Measurements from ENCODE around the gene NSF.
"Not testable (repeated sequence)": the region's sequence is repeated elsewhere in the genome, so short reads cannot be mapped to it uniquely, and the experiment has no call there.

Gene NSF

DNA sequence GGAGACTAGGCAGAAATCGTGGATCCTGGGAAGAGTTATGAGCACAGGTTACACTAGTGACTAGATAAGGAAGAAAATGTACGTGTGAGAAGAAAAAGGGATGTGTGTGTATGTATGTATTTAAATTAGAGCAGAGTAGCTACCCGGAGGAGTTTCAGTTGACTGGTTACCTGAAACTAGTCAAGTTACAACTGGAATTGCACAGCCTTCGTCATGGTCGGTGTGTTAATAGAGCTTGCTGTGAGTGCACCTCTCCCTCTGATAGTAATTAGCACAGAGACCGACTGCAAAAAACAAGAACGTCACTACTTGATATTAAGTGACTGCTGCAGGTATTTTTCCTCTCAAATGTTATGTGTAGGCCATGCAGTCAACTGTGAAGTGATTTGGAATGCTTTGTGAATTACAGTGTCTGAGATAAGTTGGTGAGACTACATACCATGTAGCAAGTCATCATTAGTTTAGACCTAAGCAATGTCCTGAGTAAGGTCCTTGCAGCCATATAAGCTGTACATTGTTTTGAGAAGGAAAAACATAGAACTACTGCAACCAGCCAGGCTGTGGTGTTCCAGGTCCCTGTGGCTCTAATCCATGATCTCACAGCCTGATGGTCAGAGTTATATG lies 132.3 kb downstream of the NSF start:
- DNase-seq = no peak

DNA sequence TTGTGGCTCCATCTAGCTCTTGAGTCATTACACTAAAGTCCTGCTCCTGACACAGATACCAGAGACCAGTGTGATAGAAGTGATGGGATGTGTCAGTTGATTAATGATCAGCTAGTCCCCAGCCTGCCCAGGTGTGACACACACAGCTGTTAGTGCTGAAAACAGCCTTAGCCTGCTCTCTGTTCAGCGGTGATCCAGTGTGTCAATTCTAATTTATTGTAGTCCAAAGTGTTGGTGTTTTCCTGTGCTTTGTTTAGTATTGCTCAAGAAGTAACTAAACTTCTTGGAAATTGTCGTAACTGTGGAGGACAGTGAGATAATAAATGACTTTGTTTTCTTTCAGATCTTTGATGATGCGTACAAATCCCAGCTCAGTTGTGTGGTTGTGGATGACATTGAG lies 135.7 kb downstream of the NSF start:
- DNase-seq = no peak

DNA sequence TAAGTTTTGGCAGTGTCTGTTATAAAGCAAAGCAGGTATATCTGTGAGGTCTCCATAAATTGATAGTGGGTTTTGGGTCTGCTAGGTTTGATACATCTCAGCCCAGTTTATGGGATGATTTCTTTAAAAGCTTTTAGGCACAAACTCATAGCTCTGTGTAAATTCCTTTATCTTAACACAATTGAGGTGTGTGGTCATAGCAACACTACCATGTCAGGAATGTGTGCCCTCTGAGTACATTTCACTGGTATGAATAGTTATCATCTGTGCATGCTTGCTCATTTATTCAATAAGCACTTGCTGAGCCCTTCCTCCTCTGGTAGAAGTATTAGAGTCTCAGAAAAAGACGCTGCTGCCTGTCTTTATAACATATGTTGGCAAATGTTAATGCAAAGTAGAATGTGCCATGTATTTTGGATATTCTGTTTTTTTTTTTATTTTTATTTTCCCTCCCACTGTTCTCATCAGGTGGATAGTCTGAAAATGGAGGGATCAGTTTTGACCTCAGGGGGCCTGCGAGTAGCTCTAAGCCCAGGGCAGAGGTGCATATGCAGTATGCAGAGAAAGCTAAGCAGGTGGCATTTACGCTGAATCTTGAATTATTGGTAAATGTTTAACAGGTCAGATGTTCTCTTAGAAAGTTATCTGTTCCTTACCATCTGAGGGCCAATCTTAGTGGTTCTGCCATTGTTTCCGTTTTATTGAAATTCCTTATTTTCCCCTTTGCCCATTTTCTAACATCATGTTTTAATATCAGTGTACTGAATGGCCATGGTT lies 137.3 kb downstream of the NSF start:
- DNase-seq = no peak

DNA sequence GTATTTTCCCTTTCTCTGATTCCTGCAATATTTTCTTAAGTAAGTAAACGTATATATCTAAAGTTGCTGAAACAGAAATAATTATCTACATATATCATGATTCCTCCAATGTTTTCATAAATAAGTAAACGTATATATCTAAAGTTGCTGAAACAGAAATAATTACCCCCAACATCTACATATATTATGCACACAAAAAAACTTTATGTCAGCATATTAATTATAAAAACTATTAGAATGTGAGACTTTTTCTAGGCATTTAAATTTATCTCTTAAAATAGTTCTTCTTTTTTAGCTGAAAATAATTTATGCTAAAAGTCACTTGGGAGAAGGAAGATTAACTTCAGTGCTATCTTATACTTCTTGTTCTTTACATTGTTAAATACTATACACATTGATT lies 139.6 kb downstream of the NSF start:
- no peak for DNase-seq

DNA sequence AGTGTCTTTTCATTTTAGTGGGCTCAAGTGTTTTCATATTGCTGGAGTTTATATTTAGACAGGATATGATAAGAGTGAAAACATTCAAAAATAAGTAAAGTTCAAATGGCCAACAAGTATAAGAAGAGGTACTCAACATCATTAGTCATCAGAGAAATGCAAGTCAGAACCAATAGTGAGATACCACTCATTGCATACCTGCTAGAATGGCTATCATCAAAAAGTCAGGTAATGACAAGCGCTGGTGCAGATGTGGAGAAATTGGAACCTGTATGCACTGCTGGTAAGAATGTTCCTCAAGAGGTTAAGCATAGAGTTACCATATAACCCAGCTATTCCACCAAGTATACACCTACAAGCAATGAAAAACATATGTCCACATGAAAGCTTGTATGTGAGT lies 140.2 kb downstream of the NSF start:
- no peak for DNase-seq

DNA sequence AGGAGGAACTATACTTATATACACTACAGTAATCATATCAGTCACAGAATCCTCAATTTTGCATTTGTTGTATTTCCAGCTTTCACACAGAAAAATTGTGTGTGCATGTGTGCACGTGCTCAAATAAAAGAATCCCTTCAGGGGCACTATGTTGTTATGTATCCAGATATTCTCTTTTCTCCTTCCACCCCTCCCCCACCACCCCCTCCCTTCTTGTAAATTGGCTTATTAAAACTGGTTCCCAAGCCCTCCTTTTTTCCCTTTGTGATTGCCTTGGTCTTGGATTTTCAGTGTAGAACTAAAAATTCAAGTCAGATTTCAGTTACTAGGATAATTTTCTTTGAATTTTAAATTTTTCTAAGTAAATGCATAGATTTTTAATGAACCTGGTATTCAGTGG lies 141.7 kb downstream of the NSF start:
- no peak for DNase-seq

DNA sequence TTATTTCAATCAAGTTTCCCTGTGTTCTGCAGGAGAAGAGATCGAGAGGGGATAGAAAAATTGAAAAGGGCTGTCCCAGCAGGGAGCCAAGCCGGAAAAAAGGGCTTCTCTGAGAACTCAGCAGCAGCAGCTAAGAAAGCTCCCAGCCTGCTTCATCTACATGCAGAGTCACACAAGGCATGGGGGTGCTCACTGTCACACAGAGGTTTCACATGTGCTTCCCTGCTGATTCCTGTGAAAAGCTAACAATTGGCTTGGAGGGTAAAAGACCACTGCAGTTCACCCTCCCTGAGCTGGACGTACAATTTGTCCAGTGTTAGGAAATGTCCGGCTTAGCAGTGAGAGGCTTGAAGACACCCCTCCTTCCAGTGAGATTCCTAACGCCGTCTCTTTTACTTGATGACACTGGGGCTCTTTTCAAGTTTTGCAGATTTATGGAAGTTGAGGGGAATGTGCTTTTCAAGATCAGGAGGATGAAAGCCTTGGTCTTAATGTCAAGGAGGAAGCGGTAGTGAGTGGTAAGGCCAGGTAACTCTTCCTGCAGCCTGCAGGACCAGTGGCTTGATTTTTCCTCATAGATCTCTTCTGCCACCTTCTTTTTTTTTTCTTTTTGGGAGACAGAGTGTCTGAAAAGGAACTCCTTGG lies 142.4 kb downstream of the NSF start:
- DNase-seq = no peak

DNA sequence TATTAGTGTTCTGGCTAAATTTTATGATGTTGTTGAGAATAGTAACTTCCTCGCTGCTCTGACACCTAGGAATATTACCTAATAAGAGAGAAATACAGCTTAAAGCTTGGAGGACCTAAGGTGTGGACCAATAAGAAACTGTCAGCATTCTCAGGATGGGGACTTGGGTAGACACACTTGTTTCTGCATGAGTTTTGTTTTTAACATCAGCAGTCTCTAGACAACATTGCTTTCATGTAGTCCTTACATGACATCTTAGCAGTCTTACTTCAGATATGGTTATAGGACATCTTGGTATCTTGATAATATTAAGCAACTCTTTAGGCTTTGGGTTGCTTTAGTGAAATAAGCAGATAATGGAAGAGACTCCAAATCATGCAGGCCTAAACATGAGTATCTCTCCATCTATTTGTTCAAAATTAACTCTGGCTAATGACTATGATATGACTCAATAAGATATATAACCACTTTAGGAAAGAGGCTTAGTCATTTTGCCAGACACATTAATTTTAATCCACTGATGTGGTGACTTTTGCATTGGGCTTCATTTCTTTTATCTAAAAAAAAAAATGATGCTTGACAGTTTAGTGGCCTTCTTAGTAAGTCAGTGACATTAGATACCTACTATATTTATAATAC lies 143.5 kb downstream of the NSF start:
- DNase-seq = no peak

DNA sequence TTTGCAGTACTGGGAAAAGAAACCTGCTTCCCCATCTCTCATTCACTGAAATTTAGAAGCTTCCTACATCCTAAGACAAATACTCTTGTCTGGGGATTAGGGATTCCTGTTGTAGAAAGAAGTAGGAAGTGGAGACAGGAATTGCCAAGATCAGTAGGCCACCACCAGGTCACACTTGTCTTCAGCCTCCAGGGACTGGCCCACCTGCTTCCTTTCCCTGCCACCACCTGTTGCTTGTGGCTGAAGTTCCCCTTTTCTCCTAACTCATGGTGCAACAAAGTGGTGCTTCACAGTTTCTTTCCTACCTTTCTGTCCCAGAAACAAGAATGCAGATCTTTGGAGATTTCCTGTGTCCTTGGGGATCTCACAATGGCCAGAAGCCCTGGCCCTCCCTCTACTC lies 145.6 kb downstream of the NSF start:
- peak in 1 of 2 donors; percentile 46 for DNase-seq

DNA sequence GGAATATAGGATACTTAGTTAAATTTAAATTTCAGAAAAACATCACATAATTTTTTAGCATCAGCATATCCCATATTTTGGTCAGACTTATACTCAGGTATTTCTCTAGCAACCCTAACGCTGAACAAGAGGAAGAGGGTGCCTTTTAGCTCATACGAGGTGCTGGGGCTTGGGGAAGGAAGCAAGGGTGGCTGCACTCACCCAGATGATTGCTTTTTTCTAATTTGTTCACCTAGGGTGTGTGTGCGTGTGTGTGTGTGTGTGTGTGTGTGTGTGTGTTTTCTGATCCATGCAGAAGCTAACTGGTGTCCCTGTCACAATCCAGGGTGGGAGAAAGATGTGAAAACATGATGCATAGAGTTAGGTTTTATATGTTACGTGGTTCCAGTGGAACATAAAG lies 146.9 kb downstream of the NSF start:
- peak in 1 of 2 donors; percentile 20 for DNase-seq

DNA sequence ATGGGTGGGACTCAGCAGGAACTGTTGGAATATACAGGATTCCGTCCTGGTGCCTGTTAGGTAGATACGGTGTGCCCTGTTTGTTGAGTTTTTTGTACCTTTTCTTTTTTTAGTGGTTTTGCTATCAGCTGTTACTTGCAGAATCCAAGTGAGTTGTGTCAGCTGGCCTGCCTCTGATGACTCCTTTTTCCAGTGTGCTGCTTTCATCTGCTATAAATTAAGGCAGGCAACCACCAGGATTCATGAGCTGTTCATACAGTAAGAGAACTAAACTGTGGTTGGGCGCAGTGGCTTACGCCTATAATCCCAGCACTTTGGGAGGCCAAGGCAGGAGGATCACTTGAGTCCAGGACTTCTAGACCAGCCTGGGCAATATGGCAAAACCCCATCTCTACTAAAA lies 148.1 kb downstream of the NSF start:
- no peak for DNase-seq

DNA sequence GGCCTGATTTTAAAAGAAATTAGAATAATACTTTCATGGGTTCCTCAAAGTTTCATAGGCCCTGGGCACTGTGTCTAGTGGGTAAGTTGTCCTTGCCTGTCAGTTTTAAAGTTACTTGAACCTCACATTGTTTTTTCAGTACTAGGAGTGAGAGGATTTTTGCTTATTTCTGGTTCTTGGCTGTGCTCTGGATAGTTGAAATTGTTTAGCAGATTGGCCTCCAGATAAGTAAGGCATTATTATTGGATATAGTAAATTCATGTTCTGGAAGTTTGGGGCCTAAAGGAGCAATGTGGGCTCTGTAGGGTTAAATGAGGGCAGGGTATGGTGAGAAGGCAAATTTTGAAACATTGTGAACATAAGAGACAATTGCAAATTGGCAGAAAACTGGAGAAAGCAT lies 149.5 kb downstream of the NSF start:
- no peak for DNase-seq

DNA sequence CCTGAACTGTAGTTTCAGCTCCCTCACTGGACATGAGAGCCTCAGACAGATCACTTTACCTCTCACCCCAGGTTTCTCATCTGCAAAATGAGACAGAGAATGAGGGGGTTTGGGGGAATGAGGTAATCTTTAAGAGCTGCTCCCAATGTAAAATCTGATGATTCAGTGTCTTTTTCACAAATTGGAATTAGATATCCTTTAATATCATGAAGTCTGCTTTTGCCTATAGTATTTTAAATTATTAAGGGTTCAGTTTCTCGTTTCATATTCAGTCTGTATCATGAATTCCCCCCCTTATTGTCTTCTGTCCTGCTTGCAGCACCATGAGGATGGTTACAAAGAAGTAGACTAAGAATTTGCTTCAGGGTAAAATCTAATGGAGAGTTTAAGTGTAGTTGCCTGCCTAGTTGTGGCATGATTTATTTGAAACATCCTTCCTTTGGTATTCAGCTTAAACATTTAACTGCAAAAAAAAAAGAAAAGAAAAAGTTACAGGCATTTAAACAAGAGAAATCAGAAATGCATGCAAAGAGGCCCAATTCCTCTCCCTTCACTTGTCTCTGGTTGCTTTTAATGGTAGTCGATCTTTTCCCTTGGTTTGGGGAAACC lies 150.8 kb downstream of the NSF start:
- DNase-seq = no peak

DNA sequence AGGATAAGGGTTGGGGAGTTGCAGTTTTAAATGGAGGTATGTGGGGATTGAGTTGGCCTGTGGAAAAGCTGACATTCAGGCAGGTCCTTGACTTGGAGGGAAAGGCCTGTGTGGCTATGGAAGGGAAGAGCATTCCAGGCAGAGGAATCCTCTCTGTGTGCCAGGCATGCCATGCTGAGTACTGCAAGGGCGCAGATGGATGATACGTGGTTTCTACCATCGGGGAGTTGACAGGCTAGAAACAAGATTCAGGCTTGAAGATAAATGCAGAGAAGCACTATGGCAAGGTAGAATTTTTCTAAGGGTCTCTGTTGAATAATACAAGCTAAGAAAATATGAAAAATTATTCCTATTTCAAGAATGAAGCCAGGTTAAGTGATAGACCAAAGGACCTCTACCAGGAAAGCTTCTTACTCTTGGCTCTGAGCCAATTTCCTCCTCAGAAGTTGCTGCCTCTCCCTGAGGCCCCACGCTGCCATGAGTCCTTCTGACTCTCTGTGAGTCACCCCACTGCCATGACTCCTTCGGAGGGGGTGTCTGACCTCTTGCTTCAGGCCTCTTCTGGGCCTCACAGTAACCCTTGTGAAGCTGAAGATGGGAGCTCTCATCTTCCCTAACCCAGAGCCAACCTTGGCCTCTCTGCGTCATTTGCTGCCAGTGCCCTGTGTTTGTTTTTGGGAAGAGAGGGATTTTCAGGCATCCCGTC lies 152.2 kb downstream of the NSF start:
- DNase-seq = no peak

DNA sequence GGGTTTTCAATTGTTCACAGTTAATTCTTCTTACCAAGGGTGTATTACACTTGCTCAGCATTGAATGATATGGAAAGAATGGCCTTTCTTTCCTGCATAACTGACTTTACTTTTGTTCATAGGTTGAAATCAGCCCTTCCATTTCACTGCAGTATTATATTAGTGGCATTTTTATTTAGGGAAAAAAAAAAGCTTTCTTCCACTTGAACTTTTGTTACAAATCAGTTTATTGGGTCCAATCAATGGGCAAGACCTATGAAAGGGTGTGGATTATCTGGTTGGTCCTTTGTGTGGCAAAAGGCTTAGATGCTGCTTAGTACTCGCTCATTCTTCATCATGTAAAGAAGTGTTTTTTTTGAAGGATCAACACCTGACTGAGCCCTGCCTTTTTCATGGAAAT lies 154.0 kb downstream of the NSF start:
- no peak for DNase-seq

DNA sequence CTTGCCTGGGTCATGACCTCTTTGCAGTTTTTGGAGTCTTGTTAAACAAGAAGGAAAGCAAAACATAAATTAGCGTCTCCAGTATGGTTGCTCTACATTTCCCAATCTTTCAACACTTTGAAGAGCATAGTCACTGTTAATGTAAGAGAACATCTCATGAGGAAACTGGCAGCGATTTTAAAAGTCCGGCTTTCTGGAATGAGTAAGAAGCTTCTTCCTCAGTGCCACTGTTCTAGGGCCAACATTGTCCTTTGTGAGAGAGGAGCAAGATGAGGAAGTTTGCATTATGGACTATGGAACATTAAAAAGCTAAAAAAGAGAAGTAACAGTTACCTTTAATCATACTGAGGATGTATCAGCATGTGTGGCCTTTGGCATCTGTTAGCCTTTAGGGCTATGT lies 154.9 kb downstream of the NSF start:
- DNase-seq = no peak

DNA sequence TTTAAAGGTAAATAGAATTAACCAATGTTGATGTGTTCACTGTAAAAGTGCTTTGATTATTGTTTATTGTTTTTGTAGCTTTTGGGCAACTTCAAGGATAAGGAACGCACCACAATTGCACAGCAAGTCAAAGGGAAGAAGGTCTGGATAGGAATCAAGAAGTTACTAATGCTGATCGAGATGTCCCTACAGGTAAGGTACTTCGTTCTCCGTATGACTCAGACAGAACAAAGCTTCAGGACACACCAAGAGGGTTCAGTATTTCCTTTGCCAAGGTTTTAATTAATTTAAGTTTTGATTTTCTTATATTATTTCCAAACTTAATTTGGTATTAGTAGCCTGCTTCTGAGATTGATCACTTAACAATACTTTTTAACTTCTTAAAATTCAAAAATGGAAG lies 161.0 kb downstream of the NSF start:
- DNase-seq = no peak

DNA sequence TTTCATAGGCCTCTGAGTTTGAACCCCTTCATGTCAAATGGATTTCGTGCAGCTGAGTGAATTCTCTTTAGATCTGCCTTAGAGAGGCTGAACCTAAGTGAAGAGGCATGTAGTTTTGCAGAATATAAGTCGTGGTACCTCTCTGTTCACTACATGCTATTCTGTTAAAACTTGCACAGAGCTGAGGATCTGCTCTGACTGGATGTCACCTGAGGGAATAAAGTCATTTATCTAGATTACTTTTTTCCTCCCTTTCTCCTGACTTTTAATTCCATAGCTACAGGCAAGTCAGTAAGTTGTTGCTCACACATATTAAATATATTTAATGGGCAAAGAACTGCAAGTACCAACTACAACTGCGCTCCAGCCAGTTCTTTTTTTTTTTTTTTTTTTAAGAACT lies 163.3 kb downstream of the NSF start:
- no peak for DNase-seq

DNA sequence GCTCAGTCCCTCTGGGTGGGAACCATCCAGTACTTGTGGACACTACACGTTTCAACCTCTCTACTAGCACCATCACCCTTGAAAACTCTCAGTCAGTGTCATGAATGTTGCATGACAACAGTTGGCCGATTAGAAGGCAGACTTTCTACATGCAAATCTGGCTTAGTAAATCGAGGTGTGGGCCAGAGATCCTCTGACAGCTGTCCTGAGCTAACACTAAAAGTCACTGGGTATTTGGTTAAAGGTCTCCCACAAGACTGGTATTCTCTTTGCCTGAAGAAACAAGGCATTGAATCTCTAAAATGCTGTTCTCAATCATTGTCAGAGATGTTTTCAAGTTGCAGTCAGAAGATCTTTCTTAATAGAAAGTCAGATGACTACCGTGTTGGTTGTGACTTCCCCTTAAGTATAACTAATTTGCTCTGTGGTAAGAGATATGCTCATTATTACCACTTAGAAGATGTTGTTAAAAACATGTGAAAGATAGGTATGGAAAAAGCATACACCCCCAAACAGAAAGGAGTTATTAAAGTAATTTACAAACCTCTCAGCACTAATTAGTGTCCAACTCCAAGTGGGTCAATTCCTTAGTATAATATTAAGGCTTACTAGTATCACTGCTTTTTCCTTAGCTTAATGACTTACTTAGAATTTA lies 165.7 kb downstream of the NSF start:
- no peak for DNase-seq

DNA sequence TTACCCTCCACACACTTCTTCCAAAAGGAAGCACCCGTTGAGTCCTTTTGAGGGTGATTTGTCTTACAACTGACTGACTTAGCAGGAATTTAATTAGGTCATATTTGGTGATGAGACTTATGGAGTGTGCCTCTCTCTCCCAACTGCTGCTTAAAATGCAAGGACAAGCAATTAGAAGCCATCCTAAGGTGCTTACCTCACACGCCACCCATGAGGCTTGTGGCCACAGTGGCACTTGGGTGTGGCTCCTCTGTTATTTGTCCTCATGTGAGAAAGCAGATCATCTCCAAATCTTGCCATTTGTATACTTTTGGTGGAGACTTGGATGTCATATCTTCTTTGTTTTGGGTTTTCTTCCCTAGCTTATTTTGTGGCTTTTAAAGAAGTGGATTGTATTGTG lies 166.4 kb downstream of the NSF start:
- DNase-seq = no peak

DNA sequence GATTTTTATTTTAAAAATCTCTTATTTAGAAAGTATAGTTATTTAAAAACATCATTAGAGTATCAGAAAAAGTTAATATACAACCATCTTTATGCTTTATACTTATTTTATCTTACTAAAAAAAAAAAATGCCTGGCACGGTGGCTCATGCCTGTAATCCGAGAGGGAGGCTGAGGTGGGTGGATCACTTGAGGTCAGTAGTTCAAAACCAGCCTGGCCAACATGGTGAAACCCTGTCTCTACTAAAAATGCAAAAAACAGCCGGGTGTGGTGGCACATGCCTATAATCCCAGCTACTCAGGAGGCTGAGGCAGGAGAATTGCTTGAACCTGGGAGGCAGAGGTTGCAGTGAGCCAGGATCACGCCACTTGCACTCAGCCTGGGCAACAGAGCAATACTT lies 167.1 kb downstream of the NSF start:
- DNase-seq = not testable (repeated sequence)

DNA sequence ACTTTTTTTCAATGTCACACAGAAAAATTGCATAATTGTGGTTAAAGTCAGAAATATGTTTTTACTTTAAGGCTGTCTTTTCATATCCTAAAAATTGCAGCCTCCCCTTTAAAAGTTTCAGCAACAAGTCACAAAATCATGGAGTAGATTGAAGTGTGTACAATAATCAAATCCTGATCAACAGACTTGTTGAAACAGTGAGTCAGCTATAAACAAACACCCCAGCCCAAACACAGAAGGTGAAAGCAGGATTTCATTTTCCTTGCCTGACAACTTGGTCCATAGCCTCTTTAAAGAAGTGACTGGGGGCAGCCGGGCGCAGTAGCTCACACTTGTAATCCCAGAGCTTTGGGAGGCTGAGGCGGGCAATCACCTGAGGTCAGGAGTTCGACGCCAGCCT lies 168.1 kb downstream of the NSF start:
- DNase-seq = no peak
